Naive thymus-derived CD4-positive, alpha-beta T cell (primary cell): Measurements from ENCODE around the gene MICA. TPM values are rescaled to one million over a fixed set of nuclear protein-coding genes. Genes with fewer than 3 reads are reported as not detected.
"Not testable (repeated sequence)": the region's sequence is repeated elsewhere in the genome, so short reads cannot be mapped to it uniquely, and the experiment has no call there.

Experiments
- ATAC-seq: fragments of 150-1000 bp; cut with Tn5 transposase; 2 replicates; pipeline ENCODE4 v1.10.0; 2021; ENCODE audit warnings: mild to moderate bottlenecking, moderate library complexity
- CTCF ChIA-PET: fragments of 350-600 bp; sonication (Branson Sonifier 250); formaldehyde crosslinking; loops from one replicate; lab custom pipeline; 2021; ENCODE audit warnings: antibody characterized with exemption; lab: Charles Lee
- POLR2A ChIA-PET: fragments of 350-600 bp; sonication (Branson Sonifier 250); formaldehyde crosslinking; loops from one replicate; lab custom pipeline; 2021; ENCODE audit warnings: antibody characterized with exemption, inconsistent platforms; lab: Charles Lee
- DNase-seq, 9 donors: peaks; one replicate each; pipeline versions ENCODE4 v3.0.0 to v3.0.0-alpha.2; 2020 to 2022; ENCODE audit warnings: mixed read lengths in 1 of 9
- H3K27ac ChIP-seq: one replicate; pipeline ENCODE4 v1.7.0; 2013; ENCODE audit warnings: mild to moderate bottlenecking, low read depth, low read length, moderate library complexity
- H3K27me3 ChIP-seq, 2 donors: one replicate each; pipeline ENCODE4 v1.7.0; 2013; ENCODE audit warnings: low read length in 2 of 2, mild to moderate bottlenecking in 2 of 2, moderate library complexity in 2 of 2; ENCODE audit not compliant: control insufficient read depth in 2 of 2, insufficient read depth in 2 of 2
- H3K36me3 ChIP-seq, 3 experiments: 1 replicate in 2 of 3; 2 replicates in 1 of 3; pipeline ENCODE4 v1.7.0; 2013; ENCODE audit warnings: low read length in 3 of 3, mild to moderate bottlenecking in 3 of 3, moderate library complexity in 1 of 3; ENCODE audit not compliant: insufficient read depth in 3 of 3, control insufficient read depth in 2 of 3
- H3K4me1 ChIP-seq, 2 donors: one replicate each; pipeline ENCODE4 v1.7.0; 2013; ENCODE audit warnings: low read length in 2 of 2, mild to moderate bottlenecking in 2 of 2, moderate library complexity in 1 of 2; ENCODE audit not compliant: control insufficient read depth in 2 of 2, insufficient read depth in 2 of 2
- H3K4me3 ChIP-seq: 2 replicates; pipeline ENCODE4 v1.7.0; 2013; ENCODE audit warnings: mild to moderate bottlenecking, low read length
- H3K9me3 ChIP-seq, 3 experiments: 1 replicate in 2 of 3; 2 replicates in 1 of 3; pipeline ENCODE4 v1.7.0; 2013; ENCODE audit warnings: low read length in 3 of 3; ENCODE audit not compliant: control insufficient read depth in 2 of 3
- H3K27ac Mint-ChIP-seq, 9 donors: one replicate each; pipeline ENCODE4 v1.8.0; 2020 to 2022; ENCODE audit warnings: mixed read lengths in 9 of 9, mild to moderate bottlenecking in 8 of 9, moderate library complexity in 5 of 9, inconsistent platforms in 2 of 9
- H3K27me3 Mint-ChIP-seq, 5 donors: one replicate each; pipeline ENCODE4 v1.8.0; 2021 to 2022; ENCODE audit warnings: mixed read lengths in 5 of 5, mild to moderate bottlenecking in 1 of 5
- H3K36me3 Mint-ChIP-seq, 5 donors: one replicate each; pipeline ENCODE4 v1.8.0; 2020 to 2022; ENCODE audit warnings: mixed read lengths in 5 of 5, mild to moderate bottlenecking in 3 of 5, inconsistent platforms in 1 of 5
- H3K4me1 Mint-ChIP-seq, 7 donors: one replicate each; pipeline ENCODE4 v1.8.0; 2020 to 2022; ENCODE audit warnings: mixed read lengths in 7 of 7, mild to moderate bottlenecking in 3 of 7, inconsistent platforms in 1 of 7
- H3K4me3 Mint-ChIP-seq, 10 donors: one replicate each; pipeline ENCODE4 v1.8.0; 2020 to 2022; ENCODE audit warnings: mild to moderate bottlenecking in 10 of 10, mixed read lengths in 10 of 10, moderate library complexity in 6 of 10, inconsistent platforms in 2 of 10
- H3K9me3 Mint-ChIP-seq, 11 donors: one replicate each; pipeline ENCODE4 v1.8.0; 2020 to 2022; ENCODE audit warnings: mixed read lengths in 11 of 11, mild to moderate bottlenecking in 4 of 11, inconsistent platforms in 1 of 11, moderate library complexity in 1 of 11
- intact Hi-C, 2 donors: fragments of 100-400 bp; cut with micrococcal nuclease; formaldehyde crosslinking; loops; one replicate each; pipeline ENCODE4 v1.15.1; 2023
- polyA plus RNA-seq, 2 donors: library from polyadenylated mRNA; unstranded; fragments of 300-500 nt; fragmentation: Illumina TruSeq; gene quantifications; one replicate each; pipeline ENCODE4 v1.2.3, GENCODE V29; 2021
- total RNA-seq, 6 experiments: library from RNA in 5 of 6; stranded (reverse) in 5 of 6; gene quantifications; 1 replicate in 5 of 6; 2 replicates in 1 of 6; pipeline ENCODE4 v1.2.3 and lab custom pipeline; 2021 to 2026

The MICA gene
- total and polyA plus RNA-seq, 7 experiments from 2014 or later, result 4.3 to 17.4 (median 13.8) TPM

GRCh38 chr6:31363811-31364210, 39.6 kb upstream of the MICA start:
- Mint-ChIP-seq H3K4me3 (peak overlapping the region in 1 of 10 donors; percentile 8), H3K4me1 (peaks cover 13 to 50% (median 29%) of the 10 kb centered on the region in 7 donors), H3K36me3 (peaks cover 0 to 16% (median 3%) of the 10 kb centered on the region in 5 donors), H3K9me3 (peaks cover 0 to 9% (median 2%) of the 10 kb centered on the region in 11 donors), H3K27me3 (peaks cover 0 to 70% (median 8%) of the 10 kb centered on the region in 5 donors), H3K27ac (peak overlapping the region in 2 of 9 donors; percentile 4 to 67)
- H3K36me3 ChIP-seq, result no peaks in the 10 kb centered on the region
- intact Hi-C loops, result no loop called here
- H3K9me3 ChIP-seq, result no peaks in the 10 kb centered on the region
- CTCF ChIA-PET, result interaction anchor here (1.2 to 5.3 kb wide), 2 partner anchors 168 to 219 kb away, joined by 3 to 79 read pairs; no protein-coding TSS in a partner anchor
- no peak overlapping the region for H3K27ac ChIP-seq
- ATAC-seq (no peak), DNase-seq (no peak)
- no peak overlapping the region for H3K4me3 ChIP-seq
- no peaks in the 10 kb centered on the region for H3K27me3 ChIP-seq
- POLR2A ChIA-PET, result interaction anchor here (0.6 to 7.7 kb wide), 6 partner anchors 10 to 1041 kb away, joined by 3 to 131 read pairs (median 10); no protein-coding TSS in a partner anchor
- peaks cover 2 to 4% of the 10 kb centered on the region in 2 donors for H3K4me1 ChIP-seq

DNA sequence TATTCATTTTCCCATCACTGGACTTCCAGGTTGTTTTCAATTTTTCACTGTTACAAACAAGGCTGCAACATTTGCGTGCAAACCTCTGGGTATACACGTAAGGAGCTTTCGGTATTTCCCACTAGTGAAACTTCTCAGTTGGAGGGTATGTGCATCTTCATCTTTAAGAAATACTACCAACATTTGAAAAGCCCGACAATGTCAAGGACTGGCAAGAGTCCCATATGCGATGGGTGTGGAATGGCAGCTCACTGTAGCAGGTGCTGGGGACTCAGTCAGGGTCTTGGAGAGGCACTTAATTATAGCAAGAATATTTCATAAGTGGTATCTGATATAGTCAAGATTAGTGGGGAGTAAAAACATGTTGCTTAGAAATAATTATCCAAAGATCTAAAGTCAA, 37.5 kb upstream of the MICA start:
- Mint-ChIP-seq H3K9me3 (peaks cover 0 to 8% (median 0%) of the 10 kb centered on the region in 11 donors), H3K36me3 (peaks cover 0 to 9% (median under 1%) of the 10 kb centered on the region in 5 donors), H3K27me3 (peaks cover 0 to 82% (median 19%) of the 10 kb centered on the region in 5 donors), H3K4me3 (peak overlapping the region; percentile 24 to 92 (median 78)), H3K27ac (peak overlapping the region in 1 of 9 donors; percentile 40), H3K4me1 (peaks cover 4 to 32% (median 17%) of the 10 kb centered on the region in 7 donors)
- H3K4me3 ChIP-seq, result no peak overlapping the region
- POLR2A ChIA-PET, result interaction anchor here (0.6 to 7.7 kb wide), 12 partner anchors 8 to 234 kb away, joined by 3 to 131 read pairs (median 15); partner anchors contain the start of gene PSORS1C2
- no peaks in the 10 kb centered on the region for H3K9me3 ChIP-seq
- CTCF ChIA-PET, result interaction anchor here (0.7 to 5.3 kb wide), 14 partner anchors 8 to 230 kb away, joined by 3 to 79 read pairs (median 6); partner anchors contain the start of genes HLA-B and PSORS1C2
- H3K4me1 ChIP-seq, result peaks cover 0 to 4% of the 10 kb centered on the region in 2 donors
- ATAC-seq (no peak), DNase-seq (no peak)
- intact Hi-C loops, result loop anchor here (1.0 to 2.0 kb wide), 2 partner anchors 15 to 174 kb away; no protein-coding TSS in a partner anchor
- no peaks in the 10 kb centered on the region for H3K27me3 ChIP-seq
- no peaks in the 10 kb centered on the region for H3K36me3 ChIP-seq
- no peak overlapping the region for H3K27ac ChIP-seq

DNA sequence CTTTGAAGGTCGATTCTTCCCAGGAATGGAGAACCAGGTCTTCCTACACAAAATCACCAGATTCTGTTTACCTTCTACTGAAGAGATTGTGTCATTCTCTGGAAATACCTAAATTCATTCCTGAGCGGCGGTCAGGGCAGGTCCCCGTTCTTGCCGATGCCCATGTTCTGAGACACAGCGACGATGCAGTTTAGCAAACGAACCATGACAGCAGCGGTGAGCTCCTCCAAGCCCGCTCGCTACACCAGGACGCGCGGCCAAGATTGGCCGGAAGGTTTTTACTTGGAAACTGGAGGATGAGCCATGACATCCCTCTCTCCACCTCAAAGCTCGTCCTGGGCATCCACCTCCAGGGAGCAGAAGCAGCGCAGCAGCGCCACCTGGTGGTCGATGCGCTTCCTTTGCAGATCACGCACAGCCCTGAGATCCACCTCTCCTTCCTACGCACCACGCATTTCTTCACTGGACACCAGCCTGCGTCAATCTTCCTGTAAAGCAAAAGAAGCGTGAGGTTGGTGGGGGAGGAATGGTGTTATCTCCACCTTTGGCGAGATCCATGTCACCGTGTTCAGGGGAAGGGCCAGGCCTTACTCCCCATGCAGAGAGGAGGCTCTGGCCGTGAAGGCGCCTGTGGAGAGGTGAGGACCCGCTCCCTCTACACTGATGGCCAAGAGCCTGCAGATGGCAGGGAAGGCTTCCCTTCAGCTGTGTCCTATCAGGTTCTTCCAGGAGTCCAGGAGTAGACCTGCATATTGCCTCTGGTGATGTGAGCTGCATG, 36.5 kb upstream of the MICA start:
- Mint-ChIP-seq H3K36me3 (peaks cover 0 to 3% (median 0%) of the 10 kb centered on the region in 5 donors), H3K4me3 (peak overlapping the region; percentile 80 to 92 (median 84)), H3K27ac (peak overlapping the region; percentile 40 to 92 (median 79)), H3K9me3 (peaks cover 0 to 6% (median 0%) of the 10 kb centered on the region in 11 donors), H3K4me1 (peaks cover 3 to 32% (median 17%) of the 10 kb centered on the region in 7 donors), H3K27me3 (peaks cover 0 to 77% (median 19%) of the 10 kb centered on the region in 5 donors)
- no peaks in the 10 kb centered on the region for H3K36me3 ChIP-seq
- H3K4me1 ChIP-seq, result peaks cover 0 to 4% of the 10 kb centered on the region in 2 donors
- peak; percentile 78 to 94 (median 86) for DNase-seq
- peak overlapping the region; percentile 41 for H3K27ac ChIP-seq
- H3K4me3 ChIP-seq, result peak overlapping the region; percentile 58
- intact Hi-C loops, result loop anchor here (1.0 to 2.0 kb wide), 6 partner anchors 10 to 230 kb away; partner anchors contain the start of genes HLA-B (in 1 of the 2) and HLA-C (in 1 of the 2)
- H3K27me3 ChIP-seq, result no peaks in the 10 kb centered on the region
- CTCF ChIA-PET, result interaction anchor here (0.6 to 5.3 kb wide), 30 partner anchors 8 to 790 kb away, joined by 3 to 79 read pairs (median 3); partner anchors contain the start of genes CCHCR1, HLA-B and PSORS1C2
- POLR2A ChIA-PET, result interaction anchor here (0.7 to 7.7 kb wide), 13 partner anchors 9 to 256 kb away, joined by 3 to 131 read pairs (median 14); partner anchors contain the start of genes CCHCR1, PSORS1C2 and TCF19
- peak; percentile 99 for ATAC-seq
- no peaks in the 10 kb centered on the region for H3K9me3 ChIP-seq

GRCh38 chr6:31368461-31368860, 34.9 kb upstream of the MICA start:
- H3K4me3 Mint-ChIP-seq, result no peak overlapping the region
- H3K36me3 ChIP-seq, result no peaks in the 10 kb centered on the region
- ATAC-seq (no peak), DNase-seq (no peak)
- no peaks in the 10 kb centered on the region for H3K9me3 ChIP-seq
- H3K9me3 Mint-ChIP-seq, result peaks cover 0 to 11% (median 3%) of the 10 kb centered on the region in 11 donors
- H3K27me3 ChIP-seq, result no peaks in the 10 kb centered on the region
- CTCF ChIA-PET, result interaction anchor here (0.7 to 5.3 kb wide), 5 partner anchors 23 to 1585 kb away, joined by 3 to 79 read pairs (median 3); partner anchors contain the start of gene HLA-DMA
- H3K27me3 Mint-ChIP-seq, result peaks cover 0 to 75% (median 16%) of the 10 kb centered on the region in 5 donors
- H3K27ac ChIP-seq, result no peak overlapping the region
- peaks cover 0 to 4% of the 10 kb centered on the region in 2 donors for H3K4me1 ChIP-seq
- POLR2A ChIA-PET, result interaction anchor here (3.5 to 7.7 kb wide), 3 partner anchors 15 to 172 kb away, joined by 31 to 131 read pairs (median 35); no protein-coding TSS in a partner anchor
- H3K27ac Mint-ChIP-seq, result peak overlapping the region in 1 of 9 donors; percentile 56
- H3K4me3 ChIP-seq, result no peak overlapping the region
- peaks cover 0 to 6% (median 0%) of the 10 kb centered on the region in 5 donors for H3K36me3 Mint-ChIP-seq
- intact Hi-C loops, result no loop called here
- H3K4me1 Mint-ChIP-seq, result peaks cover 3 to 28% (median 17%) of the 10 kb centered on the region in 7 donors

DNA sequence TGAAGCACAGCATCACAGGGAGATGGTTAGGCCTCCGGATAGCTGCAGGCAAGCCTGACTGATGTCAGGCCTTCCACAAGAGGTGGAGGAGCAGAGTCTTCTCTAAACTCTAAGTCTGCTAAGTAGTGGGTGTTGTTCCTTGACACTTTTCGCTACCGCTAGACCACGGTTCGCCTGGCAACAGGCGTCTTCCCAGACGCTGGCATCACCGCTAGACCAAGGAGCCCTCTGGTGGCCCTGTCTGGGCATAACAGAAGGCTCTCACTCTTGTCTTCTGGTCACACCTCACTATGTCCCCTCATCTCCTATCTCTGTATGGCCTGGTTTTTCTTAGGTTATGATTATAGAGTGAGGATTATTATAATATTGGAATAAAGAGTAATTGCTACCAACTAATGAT, 29.3 kb upstream of the MICA start:
- POLR2A ChIA-PET, H3K9me3 ChIP-seq, H3K27me3 ChIP-seq, H3K4me1 Mint-ChIP-seq, H3K4me3 ChIP-seq, H3K36me3 Mint-ChIP-seq, H3K4me3 Mint-ChIP-seq, H3K4me1 ChIP-seq, H3K27ac Mint-ChIP-seq, H3K27ac ChIP-seq, H3K36me3 ChIP-seq: not testable (repeated sequence)
- ATAC-seq (peak; percentile 20), DNase-seq (peak in 1 of 9 donors; percentile 26)
- peaks cover 15 to 46% (median 19%) of the 10 kb centered on the region in 5 donors for H3K27me3 Mint-ChIP-seq
- CTCF ChIA-PET, result interaction anchor here (1.5 kb wide), 1 partner anchor 178 kb away, joined by 3 read pairs; no protein-coding TSS in a partner anchor
- intact Hi-C loops, result loop anchor here in 1 of 2 donors (1.0 kb wide), 1 partner anchor 237 kb away; no protein-coding TSS in a partner anchor
- peaks cover 0 to 11% (median 3%) of the 10 kb centered on the region in 11 donors for H3K9me3 Mint-ChIP-seq

DNA sequence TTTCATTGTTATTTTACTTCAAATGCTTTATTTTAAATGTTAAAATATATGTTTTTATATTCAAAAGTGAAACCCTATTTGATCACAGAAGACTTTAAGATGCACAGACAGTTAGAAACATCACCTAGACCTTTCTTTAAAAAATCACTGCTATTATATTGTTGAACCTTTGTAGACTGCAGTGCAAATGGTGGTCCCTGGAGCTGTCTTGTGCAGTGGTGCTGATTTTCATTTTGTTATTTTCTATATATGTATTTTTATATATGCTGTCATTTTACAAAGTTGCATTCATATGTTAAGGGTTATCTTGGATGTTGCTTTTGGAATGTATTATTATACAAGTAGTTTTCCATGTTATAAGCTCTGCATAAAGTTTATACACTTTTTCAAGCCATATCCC, 27.7 kb upstream of the MICA start:
- ATAC-seq (no peak), DNase-seq (no peak)
- intact Hi-C loops, result no loop called here
- Mint-ChIP-seq H3K27ac (no peak overlapping the region), H3K9me3 (peaks cover 0 to 11% (median 3%) of the 10 kb centered on the region in 11 donors), H3K27me3 (peaks cover 20 to 40% (median 22%) of the 10 kb centered on the region in 5 donors), H3K4me1 (peaks cover 0 to 4% (median 0%) of the 10 kb centered on the region in 7 donors), H3K36me3 (peaks cover 0 to 4% (median 0%) of the 10 kb centered on the region in 5 donors), H3K4me3 (no peak overlapping the region)
- H3K4me3 ChIP-seq, result no peak overlapping the region
- H3K27me3 ChIP-seq, result peaks cover 0 to 3% of the 10 kb centered on the region in 2 donors
- ChIA-PET CTCF (interaction anchor here (0.8 to 2.1 kb wide), 4 partner anchors 9 to 239 kb away, joined by 3 to 7 read pairs (median 5); partner anchors contain the start of gene PSORS1C2), POLR2A (interaction anchor here (1.0 kb wide), 2 partner anchors 21 to 23 kb away, joined by 3 to 5 read pairs; no protein-coding TSS in a partner anchor)
- no peaks in the 10 kb centered on the region for H3K9me3 ChIP-seq
- H3K4me1 ChIP-seq, result no peaks in the 10 kb centered on the region
- H3K36me3 ChIP-seq, result no peaks in the 10 kb centered on the region
- H3K27ac ChIP-seq, result no peak overlapping the region
